Measurements from ENCODE around the gene CNKSR3. TPM values are rescaled to one million over a fixed set of nuclear protein-coding genes. Genes with fewer than 3 reads are reported as not detected.
A peak's percentile ranks its signal among the peaks of the same experiment; 100 is the strongest.

Gene CNKSR3
- total RNA-seq, 3 donors from 2014 or later = 0.08 to 1.3 (median 0.29) TPM

- no peaks in the 10 kb centered on the region for H3K4me1 Mint-ChIP-seq (ENCODE audit: low read depth)
- H3K36me3 Mint-ChIP-seq (ENCODE audit: insufficient read depth) = no peaks in the 10 kb centered on the region
- ATAC-seq (no peak), DNase-seq (no peak)
- H3K27me3 Mint-ChIP-seq (ENCODE audit: low read depth) = no peaks in the 10 kb centered on the region
- H3K9me3 Mint-ChIP-seq = peaks cover 11% of the 10 kb centered on the region
- H3K4me3 Mint-ChIP-seq = no peak overlapping the region
These were observed 80.8 kb downstream of the CNKSR3 start for GRCh38 chr6:154429711-154430110.

- Mint-ChIP-seq H3K9me3 (peaks cover 11% of the 10 kb centered on the region), H3K36me3 (ENCODE audit: insufficient read depth) (no peaks in the 10 kb centered on the region), H3K4me1 (ENCODE audit: low read depth) (no peaks in the 10 kb centered on the region), H3K27me3 (ENCODE audit: low read depth) (no peaks in the 10 kb centered on the region), H3K4me3 (no peak overlapping the region)
- no peak for DNase-seq
- ATAC-seq = no peak
These were observed 81.6 kb downstream of the CNKSR3 start for GRCh38 chr6:154428897-154429296.

GRCh38 chr6:154427446-154427845 lies 83.0 kb downstream of the CNKSR3 start:
- ATAC-seq (no peak), DNase-seq (no peak)
- Mint-ChIP-seq H3K36me3 (ENCODE audit: insufficient read depth) (no peaks in the 10 kb centered on the region), H3K4me1 (ENCODE audit: low read depth) (no peaks in the 10 kb centered on the region), H3K9me3 (peaks cover 11% of the 10 kb centered on the region), H3K4me3 (no peak overlapping the region), H3K27me3 (ENCODE audit: low read depth) (no peaks in the 10 kb centered on the region)

- H3K9me3 Mint-ChIP-seq = peaks cover 6% of the 10 kb centered on the region
- no peaks in the 10 kb centered on the region for H3K4me1 Mint-ChIP-seq (ENCODE audit: low read depth)
- H3K36me3 Mint-ChIP-seq (ENCODE audit: insufficient read depth) = no peaks in the 10 kb centered on the region
- no peak for DNase-seq
- no peaks in the 10 kb centered on the region for H3K27me3 Mint-ChIP-seq (ENCODE audit: low read depth)
- no peak for ATAC-seq
- H3K4me3 Mint-ChIP-seq = no peak overlapping the region
These were observed 83.5 kb downstream of the CNKSR3 start for GRCh38 chr6:154426997-154427396.

- no peaks in the 10 kb centered on the region for H3K27me3 Mint-ChIP-seq (ENCODE audit: low read depth)
- no peak for DNase-seq
- H3K4me3 Mint-ChIP-seq = no peak overlapping the region
- H3K36me3 Mint-ChIP-seq (ENCODE audit: insufficient read depth) = no peaks in the 10 kb centered on the region
- no peaks in the 10 kb centered on the region for H3K4me1 Mint-ChIP-seq (ENCODE audit: low read depth)
- no peak for ATAC-seq
- H3K9me3 Mint-ChIP-seq = no peaks in the 10 kb centered on the region
These were observed 85.5 kb downstream of the CNKSR3 start for GRCh38 chr6:154425034-154425433.

- Mint-ChIP-seq H3K27me3 (ENCODE audit: low read depth) (peaks cover 12% of the 10 kb centered on the region), H3K36me3 (ENCODE audit: insufficient read depth) (no peaks in the 10 kb centered on the region), H3K4me1 (ENCODE audit: low read depth) (peaks cover 6% of the 10 kb centered on the region), H3K4me3 (no peak overlapping the region), H3K9me3 (no peaks in the 10 kb centered on the region)
- DNase-seq (no peak), ATAC-seq (no peak)
These were observed 96.3 kb downstream of the CNKSR3 start for GRCh38 chr6:154414021-154414813.

GRCh38 chr6:154412106-154412820 lies 98.2 kb downstream of the CNKSR3 start:
- H3K9me3 Mint-ChIP-seq = no peaks in the 10 kb centered on the region
- H3K27me3 Mint-ChIP-seq (ENCODE audit: low read depth) = peaks cover 8% of the 10 kb centered on the region
- H3K4me1 Mint-ChIP-seq (ENCODE audit: low read depth) = peaks cover 6% of the 10 kb centered on the region
- no peaks in the 10 kb centered on the region for H3K36me3 Mint-ChIP-seq (ENCODE audit: insufficient read depth)
- no peak overlapping the region for H3K4me3 Mint-ChIP-seq
- no peak for ATAC-seq
- DNase-seq = no peak

- peaks cover 10% of the 10 kb centered on the region for H3K27me3 Mint-ChIP-seq (ENCODE audit: low read depth)
- no peaks in the 10 kb centered on the region for H3K36me3 Mint-ChIP-seq (ENCODE audit: insufficient read depth)
- peaks cover 6% of the 10 kb centered on the region for H3K4me1 Mint-ChIP-seq (ENCODE audit: low read depth)
- DNase-seq (no peak), ATAC-seq (no peak)
- H3K4me3 Mint-ChIP-seq = no peak overlapping the region
- no peaks in the 10 kb centered on the region for H3K9me3 Mint-ChIP-seq
These were observed 99.4 kb downstream of the CNKSR3 start for GRCh38 chr6:154411076-154411475.

- no peak overlapping the region for H3K4me3 Mint-ChIP-seq
- ATAC-seq (peak; percentile 84 to 90), DNase-seq (no peak)
- no peaks in the 10 kb centered on the region for H3K36me3 Mint-ChIP-seq (ENCODE audit: insufficient read depth)
- no peaks in the 10 kb centered on the region for H3K9me3 Mint-ChIP-seq
- H3K27me3 Mint-ChIP-seq (ENCODE audit: low read depth) = peaks cover 10% of the 10 kb centered on the region
- peaks cover 6% of the 10 kb centered on the region for H3K4me1 Mint-ChIP-seq (ENCODE audit: low read depth)
These were observed 99.8 kb downstream of the CNKSR3 start for GRCh38 chr6:154410619-154411072.

GRCh38 chr6:154408891-154409500 lies 101.5 kb downstream of the CNKSR3 start:
- no peak for ATAC-seq
- Mint-ChIP-seq H3K4me1 (ENCODE audit: low read depth) (peaks cover 8% of the 10 kb centered on the region), H3K27me3 (ENCODE audit: low read depth) (peaks cover 10% of the 10 kb centered on the region), H3K36me3 (ENCODE audit: insufficient read depth) (no peaks in the 10 kb centered on the region), H3K4me3 (no peak overlapping the region), H3K9me3 (no peaks in the 10 kb centered on the region)
- no peak for DNase-seq

GRCh38 chr6:154407440-154407839 lies 103.0 kb downstream of the CNKSR3 start:
- Mint-ChIP-seq H3K27me3 (ENCODE audit: low read depth) (peaks cover 13% of the 10 kb centered on the region), H3K9me3 (no peaks in the 10 kb centered on the region), H3K4me3 (no peak overlapping the region), H3K36me3 (ENCODE audit: insufficient read depth) (no peaks in the 10 kb centered on the region), H3K4me1 (ENCODE audit: low read depth) (peaks cover 8% of the 10 kb centered on the region)
- ATAC-seq (no peak), DNase-seq (no peak)

GRCh38 chr6:154406869-154407268 lies 103.6 kb downstream of the CNKSR3 start:
- no peak overlapping the region for H3K4me3 Mint-ChIP-seq
- no peak for ATAC-seq
- no peaks in the 10 kb centered on the region for H3K36me3 Mint-ChIP-seq (ENCODE audit: insufficient read depth)

GRCh38 chr6:154406301-154406700 lies 104.2 kb downstream of the CNKSR3 start:
- ATAC-seq (no peak), DNase-seq (no peak)
- H3K36me3 Mint-ChIP-seq (ENCODE audit: insufficient read depth) = no peaks in the 10 kb centered on the region
- peaks cover 8% of the 10 kb centered on the region for H3K4me1 Mint-ChIP-seq (ENCODE audit: low read depth)
- peaks cover 9% of the 10 kb centered on the region for H3K27me3 Mint-ChIP-seq (ENCODE audit: low read depth)
- H3K4me3 Mint-ChIP-seq = no peak overlapping the region
- H3K9me3 Mint-ChIP-seq = no peaks in the 10 kb centered on the region

More at GRCh38 chr6:154406869-154407268, 103.6 kb downstream of the CNKSR3 start:
- H3K9me3 Mint-ChIP-seq = no peaks in the 10 kb centered on the region
- H3K4me1 Mint-ChIP-seq (ENCODE audit: low read depth) = peaks cover 8% of the 10 kb centered on the region
- peaks cover 10% of the 10 kb centered on the region for H3K27me3 Mint-ChIP-seq (ENCODE audit: low read depth)
- no peak for DNase-seq

GRCh38 chr6:154404791-154405400 lies 105.6 kb downstream of the CNKSR3 start:
- DNase-seq (no peak), ATAC-seq (no peak)
- no peaks in the 10 kb centered on the region for H3K9me3 Mint-ChIP-seq
- peaks cover 2% of the 10 kb centered on the region for H3K4me1 Mint-ChIP-seq (ENCODE audit: low read depth)
- H3K4me3 Mint-ChIP-seq = no peak overlapping the region
- H3K27me3 Mint-ChIP-seq (ENCODE audit: low read depth) = peaks cover 5% of the 10 kb centered on the region
- no peaks in the 10 kb centered on the region for H3K36me3 Mint-ChIP-seq (ENCODE audit: insufficient read depth)
